Activated CD4-positive, alpha-beta memory T cell treated with anti-CD3 and anti-CD28 coated beads for 36 hours (primary cell): Measurements from ENCODE around the gene HOXA13. TPM values are rescaled to one million over a fixed set of nuclear protein-coding genes. Genes with fewer than 3 reads are reported as not detected.
A peak's percentile ranks its signal among the peaks of the same experiment; 100 is the strongest.

Experiments used
- CTCF ChIA-PET: fragments of 350-600 bp; sonication (Branson Sonifier 250); formaldehyde crosslinking; loops from one replicate; lab custom pipeline; 2021; ENCODE audit warnings: antibody characterized with exemption, inconsistent platforms; lab: Charles Lee
- POLR2A ChIA-PET: fragments of 350-600 bp; sonication (Branson Sonifier 250); formaldehyde crosslinking; loops from one replicate; lab custom pipeline; 2021; ENCODE audit warnings: antibody characterized with exemption; lab: Charles Lee
- DNase-seq: peaks from one replicate; pipeline ENCODE4 v3.0.0-alpha.2; 2020
- H3K27ac Mint-ChIP-seq: one replicate; pipeline ENCODE4 v1.8.0; 2021; ENCODE audit warnings: mixed read lengths
- H3K27me3 Mint-ChIP-seq: one replicate; pipeline ENCODE4 v1.8.0; 2021; ENCODE audit warnings: mixed read lengths
- H3K36me3 Mint-ChIP-seq: one replicate; pipeline ENCODE4 v1.8.0; 2021; ENCODE audit warnings: mixed read lengths
- H3K4me1 Mint-ChIP-seq: one replicate; pipeline ENCODE4 v1.8.0; 2021; ENCODE audit warnings: low read depth, mixed read lengths
- H3K4me3 Mint-ChIP-seq: one replicate; pipeline ENCODE4 v1.8.0; 2021; ENCODE audit warnings: mild to moderate bottlenecking, mixed read lengths
- H3K9me3 Mint-ChIP-seq: one replicate; pipeline ENCODE4 v1.8.0; 2021; ENCODE audit warnings: mixed read lengths
- intact Hi-C: fragments of 100-400 bp; cut with micrococcal nuclease; formaldehyde crosslinking; loops from one replicate; pipeline ENCODE4 v1.15.1; 2023
- total RNA-seq, 2 experiments: library from RNA; stranded (reverse); gene quantifications; one replicate each; pipeline ENCODE4 v1.2.3, GENCODE V29; 2021

Gene HOXA13
- total RNA-seq = not detected

DNA sequence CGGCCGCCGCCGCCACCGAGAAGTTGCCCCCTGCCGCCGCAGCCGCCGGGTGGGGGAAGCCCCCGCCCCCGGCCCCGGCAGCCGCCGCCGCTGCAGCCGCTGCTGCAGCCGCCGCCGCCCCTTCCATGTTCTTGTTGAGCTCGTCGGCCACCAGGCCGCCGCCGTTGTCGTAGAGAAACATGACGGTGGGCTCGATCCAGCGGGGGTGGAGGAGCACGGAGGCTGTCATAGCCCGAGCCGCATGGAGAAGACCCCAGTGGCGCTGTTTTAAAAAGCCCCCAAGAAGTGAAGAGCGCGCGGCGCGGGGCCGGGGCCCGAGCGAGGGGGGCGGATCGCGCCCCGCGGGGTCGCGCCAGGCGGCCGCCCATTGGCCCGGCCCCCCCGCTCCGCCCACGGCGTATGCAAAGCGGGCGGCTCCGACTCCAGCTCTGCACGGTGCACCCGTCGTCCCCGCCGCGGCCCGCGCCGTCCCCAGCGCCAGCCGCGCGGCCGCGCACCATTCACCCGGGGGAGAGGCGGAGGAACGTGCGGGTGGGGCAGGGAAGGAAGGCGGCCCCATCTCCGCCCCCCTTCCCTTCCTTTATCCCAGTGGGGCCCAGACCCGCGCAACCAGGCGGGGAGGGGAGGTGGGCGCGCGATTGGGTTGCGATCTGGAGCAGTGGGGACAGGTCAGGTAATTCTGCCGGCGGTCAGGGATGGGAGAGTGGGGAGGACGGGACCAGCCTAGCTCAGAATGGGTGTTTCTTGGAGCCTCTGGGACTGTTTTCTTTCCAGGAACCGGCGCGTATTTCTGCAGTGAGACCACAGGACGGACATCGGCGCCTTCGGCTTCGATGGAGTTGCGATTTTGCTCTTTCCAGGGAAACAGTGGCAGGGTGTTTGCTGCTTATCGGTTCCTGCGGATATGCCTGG, at the start of gene HOXA13:
Gene HOXA13 (minus strand): TSS at position 243 of the 912 bp plus-strand sequence. CDS start 14 bp downstream, at position 229.
- peaks cover 78% of the 10 kb centered on the region for H3K27me3 Mint-ChIP-seq
- intact Hi-C loops = loop anchor here (1.0 to 5.0 kb wide), 5 partner anchors 11 to 582 kb away; partner anchors contain the start of gene HOXA11
- H3K27ac Mint-ChIP-seq = peak within 1 kb of the TSS; percentile 39
- peak within 1 kb of the TSS; percentile 67 for H3K4me3 Mint-ChIP-seq
- CTCF ChIA-PET = interaction anchor here (0.8 to 1.8 kb wide), 5 partner anchors 9 to 21 kb away, joined by 3 to 6 read pairs (median 3); no protein-coding TSS in a partner anchor
- H3K4me1 Mint-ChIP-seq = peaks cover 32% of the 10 kb centered on the region
- POLR2A ChIA-PET = no interaction called here
- peaks cover 3% of the 10 kb centered on the region for H3K36me3 Mint-ChIP-seq
- no peak for DNase-seq
- H3K9me3 Mint-ChIP-seq = no peaks in the 10 kb centered on the region

DNA sequence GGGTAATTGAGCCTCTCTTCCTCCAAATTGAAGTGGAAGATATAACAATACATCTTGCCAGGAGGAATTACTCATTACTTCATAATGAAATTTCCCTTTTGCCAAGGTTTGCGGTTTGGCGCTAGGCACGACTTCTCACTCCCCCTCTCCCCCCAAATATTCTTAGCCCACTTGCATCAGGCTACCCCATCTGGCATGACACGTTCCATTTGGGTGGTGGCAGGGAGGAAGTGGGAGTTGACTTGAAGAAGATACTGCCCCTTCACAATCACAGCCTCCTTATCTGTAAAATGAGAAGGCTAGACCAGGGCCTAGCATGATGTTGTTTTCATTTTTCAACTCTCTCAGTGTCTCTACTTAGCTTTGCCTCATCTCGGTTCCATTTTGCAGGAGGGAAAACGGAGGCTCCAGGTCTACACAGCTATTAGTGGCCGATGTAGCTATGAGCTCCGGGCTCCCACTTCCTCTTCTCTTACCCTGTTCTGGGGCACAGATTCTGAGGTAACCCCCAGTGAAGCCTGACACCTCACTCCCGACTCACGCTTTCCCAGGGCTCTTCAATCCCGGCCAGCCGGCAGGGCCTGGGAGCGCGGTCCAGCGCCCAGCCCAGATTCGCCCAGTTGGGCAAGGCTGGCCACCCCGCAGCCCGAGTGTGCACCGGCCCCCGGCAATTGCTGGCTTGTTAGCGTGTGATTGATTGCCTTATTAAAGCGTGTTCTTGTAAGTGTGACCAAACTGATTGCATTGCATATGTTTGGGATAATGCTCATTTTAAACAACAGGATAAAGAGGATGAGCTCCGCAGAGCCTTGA, 49.2 kb upstream of the HOXA13 start:
- CTCF ChIA-PET = interaction anchor here (0.9 to 1.0 kb wide), 2 partner anchors 53 kb away, joined by 3 read pairs; no protein-coding TSS in a partner anchor
- no peaks in the 10 kb centered on the region for H3K36me3 Mint-ChIP-seq
- no peak for DNase-seq
- peaks cover 13% of the 10 kb centered on the region for H3K4me1 Mint-ChIP-seq
- no peaks in the 10 kb centered on the region for H3K9me3 Mint-ChIP-seq
- POLR2A ChIA-PET = no interaction called here
- intact Hi-C loops = no loop called here
- H3K4me3 Mint-ChIP-seq = no peak overlapping the region
- H3K27me3 Mint-ChIP-seq = peaks cover 86% of the 10 kb centered on the region
- no peak overlapping the region for H3K27ac Mint-ChIP-seq

DNA sequence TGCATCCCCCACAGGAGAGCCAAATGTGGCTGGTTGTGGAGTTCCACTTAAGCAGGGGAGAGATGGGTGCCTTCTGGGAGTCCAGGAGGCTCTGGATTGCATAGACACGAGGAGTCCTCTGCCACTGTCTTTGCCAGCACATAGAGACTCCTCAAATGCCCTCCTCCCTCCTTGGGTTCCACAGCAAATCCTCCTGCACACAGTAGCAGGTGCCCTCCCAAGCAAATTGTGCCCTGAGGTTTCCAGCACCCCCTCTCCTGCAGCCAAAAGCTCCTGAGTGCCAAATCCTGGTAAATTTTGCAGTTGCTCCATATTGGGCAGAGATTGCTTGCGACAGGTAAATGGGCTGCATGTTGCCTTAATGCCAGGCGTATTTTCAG, 48.5 kb upstream of the HOXA13 start:
- Mint-ChIP-seq H3K27ac (no peak overlapping the region), H3K27me3 (peaks cover 84% of the 10 kb centered on the region), H3K4me3 (no peak overlapping the region), H3K36me3 (peaks cover 2% of the 10 kb centered on the region), H3K9me3 (no peaks in the 10 kb centered on the region), H3K4me1 (peaks cover 17% of the 10 kb centered on the region)
- CTCF ChIA-PET = interaction anchor here (0.9 kb wide), 1 partner anchor 53 kb away, joined by 3 read pairs; no protein-coding TSS in a partner anchor
- DNase-seq = no peak
- POLR2A ChIA-PET = no interaction called here
- intact Hi-C loops = no loop called here

- H3K36me3 Mint-ChIP-seq = peaks cover 2% of the 10 kb centered on the region
- no peaks in the 10 kb centered on the region for H3K9me3 Mint-ChIP-seq
- DNase-seq = no peak
- intact Hi-C loops = no loop called here
- peaks cover 19% of the 10 kb centered on the region for H3K4me1 Mint-ChIP-seq
- H3K27ac Mint-ChIP-seq = no peak overlapping the region
- H3K27me3 Mint-ChIP-seq = peaks cover 79% of the 10 kb centered on the region
- ChIA-PET CTCF (interaction anchor here (0.9 kb wide), 1 partner anchor 87 kb away, joined by 4 read pairs; no protein-coding TSS in a partner anchor), POLR2A (no interaction called here)
- no peak overlapping the region for H3K4me3 Mint-ChIP-seq
Observed at GRCh38 chr7:27247452-27248426, 47.8 kb upstream of the HOXA13 start.

GRCh38 chr7:27247000-27247399, 47.1 kb upstream of the HOXA13 start:
- Mint-ChIP-seq H3K4me3 (no peak overlapping the region), H3K27ac (no peak overlapping the region), H3K4me1 (peaks cover 23% of the 10 kb centered on the region), H3K36me3 (peaks cover 2% of the 10 kb centered on the region), H3K27me3 (peaks cover 79% of the 10 kb centered on the region), H3K9me3 (no peaks in the 10 kb centered on the region)
- POLR2A ChIA-PET = no interaction called here
- no peak for DNase-seq
- CTCF ChIA-PET = interaction anchor here (0.9 kb wide), 1 partner anchor 86 kb away, joined by 4 read pairs; no protein-coding TSS in a partner anchor
- intact Hi-C loops = no loop called here

- intact Hi-C loops = no loop called here
Observed at GRCh38 chr7:27245798-27246691, 46.2 kb upstream of the HOXA13 start.

DNA sequence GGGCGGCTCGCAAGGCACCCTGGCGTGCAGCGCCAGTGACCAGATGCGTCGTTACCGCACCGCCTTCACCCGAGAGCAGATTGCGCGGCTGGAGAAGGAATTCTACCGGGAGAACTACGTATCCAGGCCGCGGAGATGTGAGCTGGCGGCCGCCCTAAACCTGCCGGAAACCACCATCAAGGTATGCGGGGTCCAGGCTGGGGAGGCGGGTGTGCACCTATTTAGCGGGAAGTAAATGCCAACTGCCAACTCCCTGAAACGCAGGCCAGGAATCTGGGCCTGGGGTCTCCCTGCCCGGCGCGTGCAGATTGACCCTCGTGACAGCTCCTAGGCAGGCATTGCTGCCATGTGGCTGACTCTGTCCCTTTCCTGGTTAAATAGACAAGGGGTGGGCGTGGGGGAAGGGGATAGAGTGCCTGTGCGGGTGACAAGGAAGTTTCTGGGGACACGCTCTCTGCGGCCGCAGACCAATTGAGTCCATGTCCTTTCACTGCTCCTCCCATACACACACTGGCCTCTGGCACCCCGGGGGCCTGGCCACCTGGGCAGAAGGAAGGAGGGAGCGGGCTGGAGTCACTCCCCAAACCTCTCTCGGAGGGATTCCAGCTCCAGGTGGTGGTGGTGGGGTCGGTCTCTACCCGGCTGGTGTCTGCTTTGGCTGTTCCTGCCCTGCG, 45.4 kb upstream of the HOXA13 start:
- intact Hi-C loops = no loop called here
- peaks cover 85% of the 10 kb centered on the region for H3K27me3 Mint-ChIP-seq
- POLR2A ChIA-PET = no interaction called here
- H3K4me3 Mint-ChIP-seq = no peak overlapping the region
- no peak for DNase-seq
- H3K4me1 Mint-ChIP-seq = peaks cover 17% of the 10 kb centered on the region
- CTCF ChIA-PET = no interaction called here
- H3K9me3 Mint-ChIP-seq = no peaks in the 10 kb centered on the region
- H3K36me3 Mint-ChIP-seq = peaks cover 2% of the 10 kb centered on the region
- H3K27ac Mint-ChIP-seq = no peak overlapping the region

More at GRCh38 chr7:27245798-27246691, 46.2 kb upstream of the HOXA13 start:
- no peak for DNase-seq
- ChIA-PET CTCF (no interaction called here), POLR2A (no interaction called here)
- H3K4me3 Mint-ChIP-seq = no peak overlapping the region
- peaks cover 21% of the 10 kb centered on the region for H3K4me1 Mint-ChIP-seq
- no peak overlapping the region for H3K27ac Mint-ChIP-seq
- H3K9me3 Mint-ChIP-seq = no peaks in the 10 kb centered on the region
- peaks cover 2% of the 10 kb centered on the region for H3K36me3 Mint-ChIP-seq
- peaks cover 85% of the 10 kb centered on the region for H3K27me3 Mint-ChIP-seq

GRCh38 chr7:27244488-27245123, 44.7 kb upstream of the HOXA13 start:
- Mint-ChIP-seq H3K36me3 (peaks cover 2% of the 10 kb centered on the region), H3K4me3 (no peak overlapping the region), H3K4me1 (peaks cover 23% of the 10 kb centered on the region), H3K27ac (no peak overlapping the region), H3K27me3 (peaks cover 85% of the 10 kb centered on the region), H3K9me3 (no peaks in the 10 kb centered on the region)
- DNase-seq = no peak
- intact Hi-C loops = loop anchor here (5.0 kb wide), 1 partner anchor 77 kb away; the partner anchor contains the start of gene HOXA9
- ChIA-PET CTCF (no interaction called here), POLR2A (no interaction called here)

DNA sequence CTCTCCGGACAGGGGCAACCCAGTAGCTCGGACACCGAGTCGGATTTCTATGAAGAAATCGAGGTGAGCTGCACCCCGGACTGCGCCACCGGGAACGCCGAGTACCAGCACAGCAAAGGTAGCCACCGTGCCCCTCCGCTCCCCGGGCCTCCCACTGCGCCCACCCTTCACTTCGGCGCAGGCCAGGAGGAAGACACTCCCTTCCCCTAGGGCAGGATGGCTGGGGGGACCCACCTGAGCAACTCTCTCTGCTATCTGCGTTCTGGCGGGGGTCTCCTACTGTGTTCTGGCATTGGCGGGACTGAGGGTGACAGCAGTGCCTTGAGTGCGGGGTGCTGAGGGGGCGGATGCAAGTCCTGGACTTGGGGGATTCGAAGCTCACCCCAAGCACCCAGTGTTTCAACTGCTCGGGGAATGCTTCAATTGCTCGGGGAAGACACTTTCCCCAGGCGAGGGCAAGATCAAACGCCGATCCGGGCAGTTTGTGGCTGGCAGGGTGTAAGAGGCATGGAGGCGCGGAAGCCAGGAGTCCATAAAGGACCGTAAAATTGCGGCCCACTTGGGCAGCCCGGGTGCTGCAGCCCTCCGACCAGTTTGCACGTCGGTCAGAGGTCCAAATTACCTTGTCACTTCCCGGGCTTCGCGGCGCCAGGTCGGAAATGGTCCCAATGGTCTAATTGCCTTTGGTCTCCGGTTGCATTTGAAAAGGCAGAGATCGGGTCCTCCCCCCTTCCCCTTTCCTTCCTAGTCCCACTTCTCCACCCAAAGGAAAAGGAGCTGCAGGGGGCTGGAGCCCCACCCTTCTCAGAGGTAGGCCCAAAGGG, 43.7 kb upstream of the HOXA13 start:
- Mint-ChIP-seq H3K27ac (no peak overlapping the region), H3K4me1 (peaks cover 25% of the 10 kb centered on the region), H3K9me3 (no peaks in the 10 kb centered on the region), H3K27me3 (peaks cover 79% of the 10 kb centered on the region), H3K4me3 (peak overlapping the region; percentile 3), H3K36me3 (peaks cover 2% of the 10 kb centered on the region)
- no peak for DNase-seq
- ChIA-PET CTCF (interaction anchor here (1.6 to 1.8 kb wide), 2 partner anchors 48 to 94 kb away, joined by 5 to 7 read pairs; no protein-coding TSS in a partner anchor), POLR2A (no interaction called here)
- intact Hi-C loops = loop anchor here (5.0 kb wide), 1 partner anchor 76 kb away; the partner anchor contains the start of gene HOXA9
